Memory B cell (primary cell): ENCODE results near the gene ZNF575.

Experiments used
- ATAC-seq: fragments of 150-1000 bp; cut with Tn5 transposase; 2 replicates; pipeline ENCODE4 v1.10.0; 2021; ENCODE audit warnings: low read depth, mild to moderate bottlenecking, moderate library complexity
- DNase-seq, 2 donors: peaks; one replicate each; pipeline ENCODE4 v3.0.0; 2022; ENCODE audit warnings: low spot score in 2 of 2
- H3K27ac Mint-ChIP-seq: one replicate; pipeline ENCODE4 v1.8.0; 2022; ENCODE audit warnings: mild to moderate bottlenecking, moderate library complexity, mixed read lengths
- H3K27me3 Mint-ChIP-seq: one replicate; pipeline ENCODE4 v1.8.0; 2022; ENCODE audit warnings: mixed read lengths
- H3K36me3 Mint-ChIP-seq: one replicate; pipeline ENCODE4 v1.8.0; 2022; ENCODE audit warnings: mild to moderate bottlenecking, mixed read lengths
- H3K4me1 Mint-ChIP-seq: one replicate; pipeline ENCODE4 v1.8.0; 2022; ENCODE audit warnings: mixed read lengths
- H3K4me3 Mint-ChIP-seq: one replicate; pipeline ENCODE4 v1.8.0; 2022; ENCODE audit warnings: mild to moderate bottlenecking, moderate library complexity, mixed read lengths
- H3K9me3 Mint-ChIP-seq: one replicate; pipeline ENCODE4 v1.8.0; 2022; ENCODE audit warnings: mixed read lengths

The ZNF575 gene

GRCh38 chr19:43524922-43525835 lies 7.8 kb upstream of the ZNF575 start:
- ATAC-seq (peak; percentile 46), DNase-seq (no peak)
- Mint-ChIP-seq H3K27ac (peak overlapping the region; percentile 5), H3K27me3 (no peaks in the 10 kb centered on the region), H3K9me3 (no peaks in the 10 kb centered on the region), H3K4me3 (peak overlapping the region; percentile 92), H3K36me3 (no peaks in the 10 kb centered on the region), H3K4me1 (peaks cover 28% of the 10 kb centered on the region)

GRCh38 chr19:43525836-43526771 lies 6.9 kb upstream of the ZNF575 start:
- Mint-ChIP-seq H3K4me1 (peaks cover 28% of the 10 kb centered on the region), H3K9me3 (no peaks in the 10 kb centered on the region), H3K4me3 (peak overlapping the region; percentile 92), H3K36me3 (no peaks in the 10 kb centered on the region), H3K27me3 (no peaks in the 10 kb centered on the region), H3K27ac (peak overlapping the region; percentile 70)
- DNase-seq (no peak), ATAC-seq (no peak)

- H3K4me3 Mint-ChIP-seq: peak within 1 kb of the TSS; percentile 92
- no peaks in the 10 kb centered on the region for H3K36me3 Mint-ChIP-seq
- ATAC-seq (peak; percentile 81), DNase-seq (peak in 1 of 2 donors; percentile 58)
- no peaks in the 10 kb centered on the region for H3K9me3 Mint-ChIP-seq
- peaks cover 28% of the 10 kb centered on the region for H3K4me1 Mint-ChIP-seq
- peak within 1 kb of the TSS; percentile 70 for H3K27ac Mint-ChIP-seq
- no peaks in the 10 kb centered on the region for H3K27me3 Mint-ChIP-seq
Measured at GRCh38 chr19:43526884-43527859, 5.8 kb upstream of the ZNF575 start, which contains the start of gene ETHE1. TSS of gene ETHE1 (minus strand) at chr19:43527201. CDS start at chr19:43527177, 24 bp downstream.

- no peaks in the 10 kb centered on the region for H3K9me3 Mint-ChIP-seq
- ATAC-seq (no peak), DNase-seq (no peak)
- no peaks in the 10 kb centered on the region for H3K36me3 Mint-ChIP-seq
- peak overlapping the region; percentile 29 for H3K4me3 Mint-ChIP-seq
- H3K4me1 Mint-ChIP-seq: peaks cover 29% of the 10 kb centered on the region
- peak overlapping the region; percentile 70 for H3K27ac Mint-ChIP-seq
- no peaks in the 10 kb centered on the region for H3K27me3 Mint-ChIP-seq
Measured at GRCh38 chr19:43527860-43528622, 4.9 kb upstream of the ZNF575 start.

- DNase-seq (no peak), ATAC-seq (peak; percentile 6)
- Mint-ChIP-seq H3K4me1 (peaks cover 14% of the 10 kb centered on the region), H3K9me3 (peaks cover 1% of the 10 kb centered on the region), H3K27ac (peak overlapping the region; percentile 85), H3K4me3 (peak overlapping the region; percentile 93), H3K27me3 (no peaks in the 10 kb centered on the region), H3K36me3 (peaks cover 4% of the 10 kb centered on the region)
Measured at GRCh38 chr19:43532571-43532961, 422 bp upstream of the ZNF575 start.

- H3K9me3 Mint-ChIP-seq: peaks cover 3% of the 10 kb centered on the region
- peak overlapping the region; percentile 93 for H3K4me3 Mint-ChIP-seq
- H3K27me3 Mint-ChIP-seq: no peaks in the 10 kb centered on the region
- DNase-seq: peak; percentile 92 to 94
- peak overlapping the region; percentile 85 for H3K27ac Mint-ChIP-seq
- H3K4me1 Mint-ChIP-seq: peaks cover 12% of the 10 kb centered on the region
- ATAC-seq: peak; percentile 70
- peaks cover 10% of the 10 kb centered on the region for H3K36me3 Mint-ChIP-seq
Measured at GRCh38 chr19:43533546-43534304, 737 bp downstream of the ZNF575 start.

GRCh38 chr19:43534305-43534815 lies 1.4 kb downstream of the ZNF575 start:
- peak overlapping the region; percentile 93 for H3K4me3 Mint-ChIP-seq

GRCh38 chr19:43534816-43535761 lies 2.1 kb downstream of the ZNF575 start:
- no peak for ATAC-seq
- DNase-seq: peak in 1 of 2 donors; percentile 46
- Mint-ChIP-seq H3K9me3 (peaks cover 7% of the 10 kb centered on the region), H3K36me3 (peaks cover 20% of the 10 kb centered on the region), H3K27ac (peak overlapping the region; percentile 80), H3K27me3 (no peaks in the 10 kb centered on the region), H3K4me3 (peak overlapping the region; percentile 22), H3K4me1 (peaks cover 12% of the 10 kb centered on the region)

More at GRCh38 chr19:43534305-43534815, 1.4 kb downstream of the ZNF575 start:
- Mint-ChIP-seq H3K27me3 (no peaks in the 10 kb centered on the region), H3K9me3 (peaks cover 7% of the 10 kb centered on the region), H3K27ac (peak overlapping the region; percentile 85), H3K36me3 (peaks cover 15% of the 10 kb centered on the region), H3K4me1 (peaks cover 12% of the 10 kb centered on the region)
- DNase-seq (no peak), ATAC-seq (no peak)

- ATAC-seq: no peak
- H3K9me3 Mint-ChIP-seq: peaks cover 7% of the 10 kb centered on the region
- peaks cover 6% of the 10 kb centered on the region for H3K4me1 Mint-ChIP-seq
- DNase-seq: no peak
- H3K36me3 Mint-ChIP-seq: peaks cover 43% of the 10 kb centered on the region
- H3K27me3 Mint-ChIP-seq: no peaks in the 10 kb centered on the region
- H3K4me3 Mint-ChIP-seq: no peak overlapping the region
- peak overlapping the region; percentile 7 for H3K27ac Mint-ChIP-seq
Measured at GRCh38 chr19:43538922-43539321, 5.9 kb downstream of the ZNF575 start.

GRCh38 chr19:43540381-43540780 lies 7.4 kb downstream of the ZNF575 start:
- no peak overlapping the region for H3K4me3 Mint-ChIP-seq
- H3K27ac Mint-ChIP-seq: peak overlapping the region; percentile 68
- ATAC-seq (no peak), DNase-seq (no peak)
- H3K9me3 Mint-ChIP-seq: peaks cover 6% of the 10 kb centered on the region
- peaks cover 46% of the 10 kb centered on the region for H3K36me3 Mint-ChIP-seq
- H3K4me1 Mint-ChIP-seq: peaks cover 1% of the 10 kb centered on the region
- H3K27me3 Mint-ChIP-seq: no peaks in the 10 kb centered on the region
